Calu3 (cell line): ENCODE results near the gene LDLRAD4. TPM values are rescaled to one million over a fixed set of nuclear protein-coding genes. Genes with fewer than 3 reads are reported as not detected.

Experiments used
- BruUV-seq: library from RNA; stranded (reverse); fragments of 400-500 nt; replicated peaks from 2 replicates; lab custom pipeline; 2021; lab: Mats Ljungman, UMichigan
- CTCF ChIA-PET: fragments of 300-600 bp; sonication (Branson Sonifier 250); formaldehyde crosslinking; loops from one replicate; lab custom pipeline; 2022; ENCODE audit warnings: antibody characterized with exemption; lab: Charles Lee
- DNase-seq: peaks from one replicate; pipeline ENCODE4 v3.0.0; 2022
- H3K27ac Mint-ChIP-seq: one replicate; pipeline ENCODE4 v1.8.0; 2022; ENCODE audit warnings: mixed read lengths; ENCODE audit not compliant: unreplicated experiment
- H3K27me3 Mint-ChIP-seq: one replicate; pipeline ENCODE4 v1.8.0; 2022; ENCODE audit warnings: mixed read lengths; ENCODE audit not compliant: unreplicated experiment
- H3K36me3 Mint-ChIP-seq: one replicate; pipeline ENCODE4 v1.8.0; 2022; ENCODE audit warnings: mild to moderate bottlenecking, moderate library complexity, mixed read lengths; ENCODE audit not compliant: insufficient read depth, unreplicated experiment
- H3K4me1 Mint-ChIP-seq: one replicate; pipeline ENCODE4 v1.8.0; 2022; ENCODE audit warnings: mild to moderate bottlenecking, low read depth, mixed read lengths; ENCODE audit not compliant: unreplicated experiment
- H3K4me3 Mint-ChIP-seq: one replicate; pipeline ENCODE4 v1.8.0; 2022; ENCODE audit warnings: mild to moderate bottlenecking, low read depth, moderate library complexity, mixed read lengths; ENCODE audit not compliant: unreplicated experiment
- H3K9me3 Mint-ChIP-seq: one replicate; pipeline ENCODE4 v1.8.0; 2022; ENCODE audit warnings: low read depth, mixed read lengths; ENCODE audit not compliant: unreplicated experiment
- CTCF ChIP-seq: fragments of 200-600 bp; IDR thresholded peaks from one replicate; pipeline ENCODE4 v1.8.0; 2022; ENCODE audit warnings: antibody characterized with exemption; ENCODE audit not compliant: unreplicated experiment
- intact Hi-C: fragments of 100-400 bp; cut with micrococcal nuclease; formaldehyde crosslinking; loops from one replicate; pipeline ENCODE4 v1.10.0; 2022; ENCODE audit not compliant: unreplicated experiment
- total RNA-seq: library from RNA; stranded (reverse); gene quantifications from 2 replicates; pipeline ENCODE4 v1.2.3, GENCODE V29; 2022

The LDLRAD4 gene
- total RNA-seq, 1 experiment from 2014 or later = 0.50 TPM

GRCh38 chr18:13207294-13207693 lies 11.3 kb upstream of the LDLRAD4 start:
- no peak overlapping the region for H3K4me3 Mint-ChIP-seq
- H3K36me3 Mint-ChIP-seq = no peaks in the 10 kb centered on the region
- no peak for TF ChIP-seq CTCF
- BruUV-seq = no TSS peak
- H3K9me3 Mint-ChIP-seq = no peaks in the 10 kb centered on the region
- peaks cover 82% of the 10 kb centered on the region for H3K27me3 Mint-ChIP-seq
- intact Hi-C loops = no loop called here
- DNase-seq = no peak
- H3K27ac Mint-ChIP-seq = no peak overlapping the region
- CTCF ChIA-PET = no interaction called here
- H3K4me1 Mint-ChIP-seq = no peaks in the 10 kb centered on the region

- H3K27ac Mint-ChIP-seq = no peak overlapping the region
- H3K4me3 Mint-ChIP-seq = no peak overlapping the region
- CTCF ChIA-PET = interaction anchor here (0.6 kb wide), 1 partner anchor 225 kb away, joined by 3 read pairs; no protein-coding TSS in a partner anchor
- H3K36me3 Mint-ChIP-seq = no peaks in the 10 kb centered on the region
- no peaks in the 10 kb centered on the region for H3K9me3 Mint-ChIP-seq
- no peaks in the 10 kb centered on the region for H3K4me1 Mint-ChIP-seq
- intact Hi-C loops = loop anchor here (10.0 kb wide), 3 partner anchors 63 to 423 kb away; no protein-coding TSS in a partner anchor
- TF ChIP-seq CTCF = no peak
- no peak for DNase-seq
- H3K27me3 Mint-ChIP-seq = peaks cover 89% of the 10 kb centered on the region
- no TSS peak for BruUV-seq
Measured at GRCh38 chr18:13211534-13211933, 7.0 kb upstream of the LDLRAD4 start.

DNA sequence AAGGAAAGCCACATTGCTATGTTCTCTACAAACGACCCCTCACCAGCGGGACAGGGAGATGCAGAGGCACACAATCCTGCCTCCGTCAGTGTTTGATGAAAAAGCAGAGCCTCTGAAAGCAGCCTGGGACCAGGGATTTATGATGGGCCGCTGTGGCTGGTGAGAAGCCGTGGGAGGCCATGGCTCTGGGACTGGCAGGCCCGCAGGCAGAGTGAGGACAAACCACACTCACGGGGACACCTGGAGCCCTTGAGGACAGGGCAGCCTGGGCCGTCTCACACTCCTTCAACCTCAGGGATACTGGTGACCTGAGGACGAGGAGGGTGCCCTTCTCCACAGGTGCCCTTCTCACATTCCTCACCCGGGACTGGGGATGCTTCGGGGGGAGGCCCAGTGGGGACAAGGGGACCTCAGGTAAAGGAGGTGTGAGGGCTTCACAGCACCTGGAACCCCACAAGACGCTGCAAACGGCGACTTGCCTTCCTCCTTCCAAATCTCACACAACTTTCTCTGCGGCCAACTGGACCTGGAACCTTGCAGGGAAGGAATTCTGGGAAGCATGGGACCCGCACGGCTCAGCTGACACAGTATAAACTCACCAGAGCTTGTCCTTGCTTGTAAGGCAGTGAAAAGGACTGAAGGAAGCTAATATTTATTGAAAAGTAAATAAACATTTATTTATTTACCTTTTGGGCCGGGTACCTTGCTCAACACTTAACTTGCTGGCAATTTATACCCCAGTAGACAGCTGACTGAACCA lies 5.3 kb upstream of the LDLRAD4 start:
- CTCF ChIA-PET = no interaction called here
- BruUV-seq = no TSS peak
- Mint-ChIP-seq H3K4me1 (no peaks in the 10 kb centered on the region), H3K27me3 (peaks cover 81% of the 10 kb centered on the region), H3K27ac (no peak overlapping the region), H3K4me3 (no peak overlapping the region), H3K9me3 (no peaks in the 10 kb centered on the region), H3K36me3 (no peaks in the 10 kb centered on the region)
- no peak for DNase-seq
- intact Hi-C loops = loop anchor here (10.0 kb wide), 3 partner anchors 62 to 422 kb away; no protein-coding TSS in a partner anchor
- no peak for TF ChIP-seq CTCF

- Mint-ChIP-seq H3K27me3 (peaks cover 81% of the 10 kb centered on the region), H3K27ac (no peak overlapping the region), H3K4me3 (no peak overlapping the region), H3K9me3 (no peaks in the 10 kb centered on the region), H3K4me1 (no peaks in the 10 kb centered on the region), H3K36me3 (peaks cover 6% of the 10 kb centered on the region)
- no peak for TF ChIP-seq CTCF
- CTCF ChIA-PET = no interaction called here
- intact Hi-C loops = loop anchor here (10.0 kb wide), 3 partner anchors 60 to 420 kb away; no protein-coding TSS in a partner anchor
- BruUV-seq = no TSS peak
- DNase-seq = no peak
Measured at GRCh38 chr18:13214609-13215008, 4.0 kb upstream of the LDLRAD4 start.
